ENCODE data around the gene CLEC16A.

Gene CLEC16A

DNA sequence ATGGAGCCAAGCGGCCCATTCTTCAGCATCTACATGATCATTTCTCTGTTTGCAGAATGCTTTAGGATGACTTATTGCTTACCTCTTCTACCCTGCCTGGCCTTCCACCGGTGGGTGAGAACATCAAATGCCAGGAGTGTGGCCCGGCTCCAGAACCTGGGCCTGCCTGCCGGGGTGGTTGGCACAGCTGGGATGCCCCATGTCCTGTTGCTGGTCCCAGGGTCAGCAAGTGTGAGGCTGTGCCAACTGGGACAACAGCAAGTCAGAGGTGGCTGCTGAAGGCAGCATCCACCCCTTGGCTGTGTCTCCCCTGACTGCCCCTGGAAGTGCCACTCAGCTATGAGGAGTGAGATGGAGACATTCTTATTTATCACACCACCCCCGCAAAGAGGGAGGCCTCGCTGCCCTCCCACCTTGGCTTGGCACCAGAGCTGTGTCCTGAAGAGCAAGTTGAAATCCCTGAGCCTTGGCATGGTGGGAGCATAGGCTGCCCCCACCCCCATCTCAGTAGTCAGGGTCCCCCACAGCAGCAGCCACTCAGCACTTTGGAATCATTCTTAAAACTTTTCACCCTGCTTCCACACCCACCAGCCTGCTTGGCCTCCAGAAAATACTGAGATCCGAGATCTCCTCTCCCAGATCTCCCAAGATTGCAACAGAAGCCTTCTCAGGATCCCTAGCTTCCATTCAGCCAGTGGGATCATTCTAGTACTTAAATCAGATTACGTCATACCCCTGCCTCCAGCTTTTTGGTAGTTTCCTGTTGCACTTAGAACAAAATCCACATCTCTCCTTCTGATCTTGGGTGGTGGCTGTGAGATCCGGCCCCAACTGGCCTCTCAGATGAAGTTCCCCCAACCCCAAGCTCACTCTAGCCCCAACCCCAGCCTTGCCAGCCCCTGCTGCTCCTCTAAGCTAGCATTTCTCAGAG, 184.1 kb downstream of the CLEC16A start:
- no peak for DNase-seq

DNA sequence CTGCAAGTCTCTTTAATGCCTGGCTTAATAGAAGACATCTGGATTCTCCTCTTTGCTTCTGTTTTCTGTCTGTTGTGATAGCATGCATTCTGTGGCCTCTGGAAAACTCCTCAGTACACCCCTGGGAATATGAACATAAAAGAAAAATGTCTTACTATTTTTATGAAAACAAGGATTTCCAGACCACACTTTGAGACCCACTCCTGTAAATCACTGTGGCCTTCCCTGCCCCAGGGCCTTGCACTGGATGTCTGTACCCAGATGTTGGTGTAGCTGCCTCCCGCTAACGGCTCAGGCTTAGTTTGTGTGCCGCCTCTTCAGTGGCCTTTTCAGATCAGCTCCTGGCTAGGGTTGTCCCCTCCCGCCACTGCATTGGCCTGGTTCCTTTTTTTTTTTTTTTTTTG, 185.0 kb downstream of the CLEC16A start:
- DNase-seq: no peak

DNA sequence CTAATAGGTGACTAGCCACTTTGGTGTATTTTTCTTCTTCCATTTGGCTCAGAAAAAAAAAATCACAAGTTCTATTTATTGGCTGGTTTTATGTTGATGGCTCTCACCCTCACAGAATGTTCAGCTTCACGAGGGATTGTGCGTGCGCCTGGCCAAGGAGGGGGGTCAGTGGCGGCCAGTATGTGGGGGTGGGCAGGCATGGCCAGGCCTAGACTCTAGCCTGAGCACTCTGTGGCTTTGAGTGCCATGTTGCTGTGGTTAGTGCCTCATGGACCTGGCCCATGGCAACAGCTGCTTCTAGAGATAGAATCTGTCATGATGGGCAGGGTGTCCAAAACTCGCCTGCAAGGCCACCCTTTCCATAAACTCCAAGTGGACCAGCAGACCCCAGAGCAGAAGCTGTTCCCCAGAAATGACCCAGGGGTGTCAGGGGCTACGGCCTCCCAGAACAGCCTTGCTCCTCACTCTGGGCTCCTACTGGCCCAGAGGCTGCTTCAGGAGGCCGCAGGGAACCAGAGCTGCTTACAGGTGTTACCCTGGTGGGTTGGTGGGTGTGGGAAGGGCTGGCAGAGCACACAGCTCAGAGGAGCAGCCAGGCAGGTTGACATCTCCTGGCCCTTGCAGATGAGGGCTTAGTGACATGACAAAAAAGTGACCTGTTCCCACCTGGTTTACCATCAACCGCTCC, 186.8 kb downstream of the CLEC16A start:
- DNase-seq: no peak

DNA sequence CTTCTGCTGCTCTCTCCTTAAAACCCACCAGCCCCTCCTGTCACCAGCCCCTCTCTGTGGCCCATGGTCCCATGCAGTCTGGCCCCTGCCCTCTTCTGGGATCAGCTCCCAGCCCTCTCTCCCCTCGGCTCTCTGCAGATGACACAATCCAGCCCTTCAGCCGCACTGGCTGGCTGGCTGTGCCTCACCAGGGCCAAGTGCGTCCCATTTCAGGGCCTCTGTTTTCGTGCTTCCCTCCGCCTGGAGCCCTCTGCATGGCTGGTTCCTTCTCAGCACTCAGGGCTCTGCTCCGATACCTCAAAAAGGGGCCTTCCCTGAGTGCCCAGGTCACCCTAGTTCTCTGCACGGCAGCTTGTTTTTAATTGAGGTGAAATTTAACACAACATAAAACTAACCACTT, 187.3 kb downstream of the CLEC16A start:
- DNase-seq: no peak

DNA sequence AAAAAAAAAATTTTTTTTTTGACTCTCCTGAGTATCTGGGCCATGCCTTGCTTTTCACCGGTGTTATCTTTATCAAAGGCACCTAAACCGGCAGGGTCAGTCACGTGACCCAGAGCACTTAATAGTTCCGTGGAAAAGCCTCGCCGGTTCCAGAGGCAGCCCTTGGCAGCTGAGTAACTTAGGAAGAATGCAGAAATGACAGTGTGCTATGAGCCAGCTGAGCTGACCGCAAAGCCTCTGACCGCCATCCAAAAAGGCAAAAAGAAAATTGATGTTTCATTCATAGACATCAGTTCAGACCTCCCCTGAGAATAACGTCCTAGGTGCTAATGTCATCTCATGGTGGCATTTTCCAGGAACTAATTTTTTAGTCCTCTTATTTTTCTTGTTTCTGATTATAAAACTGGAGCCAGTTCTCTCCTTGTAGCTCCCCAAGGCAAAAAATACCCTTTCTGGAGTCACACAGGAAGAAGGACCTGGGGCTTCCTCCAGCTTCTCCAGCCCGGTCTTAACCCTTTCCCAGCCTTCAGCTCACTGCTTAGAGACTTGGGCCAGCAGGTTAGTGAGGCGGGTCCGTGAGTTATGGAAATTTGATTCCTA, 189.1 kb downstream of the CLEC16A start:
- no peak for DNase-seq

DNA sequence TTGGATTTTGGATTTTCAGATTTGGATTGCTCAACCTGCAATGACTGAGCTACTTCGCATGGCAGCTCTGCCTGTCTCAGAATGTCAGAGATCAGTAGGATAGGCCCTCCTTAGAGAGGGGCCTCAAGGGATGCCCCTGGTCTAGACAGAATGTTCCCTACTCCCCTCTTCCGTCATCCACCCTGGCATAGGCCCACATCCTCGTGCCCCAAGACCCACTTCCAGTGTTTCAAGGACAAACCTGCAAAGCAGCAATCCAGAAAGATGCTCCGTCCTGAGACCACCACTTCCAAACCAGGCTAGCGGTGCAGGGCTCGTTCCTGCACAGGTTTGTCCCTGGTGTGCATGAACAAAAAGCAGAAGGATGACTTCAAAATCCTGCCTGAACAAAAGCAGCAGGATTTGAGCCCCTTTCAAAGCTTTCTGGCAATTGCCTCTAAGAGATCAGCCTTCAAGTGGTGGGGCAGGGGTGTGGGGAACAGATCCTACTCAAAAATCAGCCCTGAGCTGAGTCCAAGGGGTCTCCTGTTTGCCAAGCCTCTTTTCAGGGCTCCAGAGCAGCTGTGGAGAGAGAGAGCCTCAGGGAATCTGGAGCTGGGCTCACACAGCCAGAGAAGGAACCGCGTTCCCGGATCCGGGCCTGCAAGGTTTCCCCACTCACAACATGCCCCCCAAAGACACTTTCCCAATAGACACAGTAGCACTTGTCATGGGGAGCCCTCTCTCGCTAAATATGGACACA, 190.5 kb downstream of the CLEC16A start:
- no peak for DNase-seq

DNA sequence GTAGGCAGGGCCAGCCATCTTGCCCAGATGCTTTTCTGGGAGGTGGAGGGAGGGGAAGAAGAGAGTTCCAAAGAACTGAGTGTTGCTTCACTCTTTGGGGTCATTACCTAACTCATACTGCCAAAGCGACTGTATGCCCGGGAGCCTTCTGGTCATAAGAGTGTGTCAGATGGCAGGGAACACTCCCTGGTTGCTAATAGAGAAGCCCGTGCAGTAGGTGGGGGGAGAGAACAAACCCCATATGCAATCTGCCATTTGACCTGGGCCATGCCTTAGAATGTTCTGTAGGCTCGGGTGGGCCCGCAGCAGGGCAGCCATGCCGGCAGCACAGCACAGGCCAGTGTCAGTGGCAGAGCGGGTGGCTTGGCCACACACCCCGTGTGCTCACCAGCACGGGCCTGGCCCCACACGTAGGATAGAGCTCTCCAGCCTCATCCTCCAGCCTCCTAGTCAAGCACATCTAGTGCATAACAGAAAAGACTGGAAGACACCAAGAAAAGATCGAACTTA, 191.2 kb downstream of the CLEC16A start:
- DNase-seq: no peak

DNA sequence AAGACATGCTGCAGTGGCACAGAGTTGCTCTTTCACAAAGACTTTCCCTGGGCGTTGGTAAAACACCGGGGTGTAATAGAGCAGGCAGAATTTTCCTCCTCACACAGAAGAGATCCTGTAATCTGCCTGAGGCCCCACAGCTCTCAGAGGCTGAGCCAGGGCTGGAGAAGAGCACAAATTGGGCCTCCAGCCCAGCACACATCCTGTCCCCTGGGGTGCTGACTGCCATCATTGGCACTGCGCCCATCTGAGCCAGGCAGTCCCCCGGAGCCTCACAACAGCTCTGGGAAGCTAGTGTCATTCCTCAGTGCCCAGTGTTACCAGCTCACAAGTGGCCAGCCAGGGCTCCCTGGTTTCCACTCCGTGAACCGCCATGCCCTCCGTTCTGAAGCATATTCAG, 192.2 kb downstream of the CLEC16A start:
- no peak for DNase-seq

DNA sequence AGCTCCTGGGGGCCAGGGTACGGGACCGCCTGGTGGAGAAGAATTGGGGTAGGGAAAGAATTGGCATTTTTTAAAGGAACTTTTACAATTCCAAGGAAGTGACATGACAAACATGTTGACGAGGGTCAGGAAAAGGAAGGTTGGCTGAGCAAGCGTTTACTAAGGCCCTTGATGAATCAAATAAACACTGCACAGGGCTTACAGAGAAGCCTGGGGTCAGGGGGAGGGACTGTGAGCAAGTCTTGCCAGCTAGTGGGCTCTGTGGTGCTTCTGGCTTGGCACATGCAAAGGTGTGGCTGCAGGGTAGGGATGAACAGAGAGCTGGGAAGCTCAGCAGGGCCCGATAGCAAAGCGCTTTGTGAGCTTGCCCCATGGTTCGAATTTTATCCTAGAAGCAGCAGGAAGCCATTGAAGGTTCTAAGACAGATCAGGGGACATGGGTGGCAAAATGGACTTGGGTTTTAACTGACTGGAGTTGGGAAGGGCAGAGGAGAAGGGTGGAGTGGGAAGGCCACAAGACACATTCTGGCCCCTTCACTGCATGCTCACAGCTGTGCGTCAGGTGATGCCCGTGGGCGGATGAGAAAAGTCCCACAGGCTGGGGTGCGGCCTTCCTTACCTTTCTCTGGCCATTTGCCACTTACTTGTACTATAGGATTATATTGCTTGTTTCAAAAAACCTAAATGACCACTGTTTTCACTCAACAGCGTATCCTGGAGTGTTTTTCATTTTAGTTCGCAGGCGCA, 193.8 kb downstream of the CLEC16A start:
- no peak for DNase-seq

DNA sequence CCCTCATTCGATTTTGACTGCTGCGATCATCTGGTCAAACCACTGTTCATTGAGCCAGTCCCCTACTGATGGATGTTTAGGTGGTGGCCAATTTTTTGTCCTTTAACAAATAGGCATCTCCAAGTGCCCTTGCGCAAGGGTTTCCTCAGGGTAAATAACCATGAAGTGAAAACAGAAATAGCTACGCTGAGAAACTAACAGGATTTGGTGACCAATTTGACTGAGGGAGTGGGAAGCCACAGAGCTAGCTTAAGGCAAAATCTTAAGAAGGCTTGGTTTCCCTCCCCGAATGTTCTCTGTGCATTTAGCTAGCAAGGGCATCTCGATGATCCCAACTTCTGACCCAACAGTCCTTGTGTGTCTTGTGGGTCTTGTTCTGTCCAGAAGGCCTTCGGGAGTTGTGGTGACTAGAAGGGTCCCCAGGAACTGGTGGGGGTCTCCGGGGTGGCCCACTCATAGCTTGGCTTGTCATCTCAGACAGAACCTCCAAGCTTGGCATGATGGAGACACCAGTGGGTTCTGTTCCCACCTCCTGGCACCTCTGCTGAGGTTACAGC, 194.5 kb downstream of the CLEC16A start:
- DNase-seq: no peak

DNA sequence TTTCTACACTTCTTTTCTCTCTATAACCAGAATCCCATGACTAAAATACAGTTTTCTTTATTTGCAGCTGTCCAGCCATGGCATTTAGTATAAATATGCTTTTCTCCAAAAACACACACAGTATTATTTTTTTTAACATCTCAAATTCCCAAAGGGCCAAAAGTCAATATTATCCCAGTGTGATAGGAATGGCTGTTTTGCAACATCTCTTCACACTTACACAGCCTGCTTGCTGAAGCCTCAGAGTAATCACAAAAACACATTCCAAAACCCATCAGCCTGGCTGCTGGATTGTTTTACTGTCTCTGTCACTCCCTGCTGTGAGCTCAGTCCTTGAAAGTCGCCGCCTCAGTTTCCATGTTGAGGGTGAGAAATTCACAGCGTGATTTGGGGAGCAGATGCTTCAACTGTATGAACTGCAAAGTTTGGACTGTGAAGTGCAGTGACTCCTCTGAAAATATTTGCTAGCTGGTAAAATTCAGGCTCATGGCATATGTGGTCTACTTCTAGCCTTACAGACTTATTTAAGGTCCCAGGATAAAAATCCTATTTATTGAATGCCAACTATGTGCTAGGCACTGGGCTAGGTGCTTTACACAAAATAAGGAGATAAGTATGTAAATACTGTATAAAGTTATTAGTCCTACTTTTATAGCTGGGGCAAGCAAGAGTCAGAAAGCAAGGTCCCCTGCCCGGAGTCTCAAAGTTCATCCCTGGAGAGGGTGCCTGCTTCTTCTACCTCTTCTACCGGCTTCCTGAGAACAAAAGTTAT, 195.1 kb downstream of the CLEC16A start:
- DNase-seq: no peak

DNA sequence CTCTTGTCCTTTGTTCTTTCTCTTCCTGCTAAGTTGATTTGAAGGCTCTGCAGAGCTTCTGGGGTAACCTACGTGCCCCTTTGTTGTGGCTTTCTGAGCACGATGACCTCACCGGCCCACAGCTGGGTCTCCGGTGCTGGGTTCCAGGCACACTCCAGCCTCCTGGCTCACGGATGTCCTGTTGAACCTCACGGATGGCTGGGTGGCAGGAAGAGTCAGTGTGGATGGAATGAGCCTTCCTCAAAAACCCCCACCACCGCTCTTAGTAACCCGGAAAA, 195.7 kb downstream of the CLEC16A start:
- peak; percentile 14 for DNase-seq

DNA sequence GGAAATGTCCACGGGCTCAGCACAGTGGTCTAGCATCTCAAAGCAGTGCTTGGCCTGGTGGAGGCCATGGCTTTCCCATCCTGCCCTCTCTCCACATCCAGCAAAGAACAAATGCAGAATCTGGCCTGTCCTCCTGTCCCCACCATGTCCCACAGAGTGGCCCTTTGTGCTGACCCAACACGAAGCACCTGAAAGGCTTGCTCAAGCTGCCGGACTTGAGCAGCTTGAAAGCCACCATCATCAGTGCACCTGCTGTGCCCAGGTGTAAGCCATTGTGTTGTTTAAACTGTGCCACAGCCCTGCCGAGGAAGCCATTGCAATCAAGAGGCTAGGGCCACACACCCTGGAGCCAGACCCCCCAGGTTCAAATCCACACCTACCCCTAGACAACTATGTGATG, 196.1 kb downstream of the CLEC16A start:
- no peak for DNase-seq

DNA sequence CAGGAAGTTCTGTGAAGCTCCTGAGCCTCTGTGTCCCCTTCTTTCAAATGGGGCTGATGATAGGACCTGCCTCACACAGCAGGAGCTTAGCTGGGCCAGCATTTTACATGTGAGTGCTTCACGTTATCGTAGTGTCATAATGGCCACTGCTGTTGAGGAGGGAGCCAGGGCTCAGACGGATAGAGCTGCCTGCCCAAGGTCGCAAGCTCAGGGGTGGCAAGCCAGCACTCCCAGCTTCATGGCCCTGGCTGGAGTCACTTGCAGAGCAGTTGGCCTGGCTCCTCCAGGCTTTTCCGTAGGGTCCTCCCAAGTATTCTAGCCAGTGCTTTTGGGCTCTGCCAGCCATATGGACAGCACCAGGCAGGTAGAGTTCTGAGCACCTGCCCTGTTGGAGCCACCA, 196.5 kb downstream of the CLEC16A start:
- no peak for DNase-seq

DNA sequence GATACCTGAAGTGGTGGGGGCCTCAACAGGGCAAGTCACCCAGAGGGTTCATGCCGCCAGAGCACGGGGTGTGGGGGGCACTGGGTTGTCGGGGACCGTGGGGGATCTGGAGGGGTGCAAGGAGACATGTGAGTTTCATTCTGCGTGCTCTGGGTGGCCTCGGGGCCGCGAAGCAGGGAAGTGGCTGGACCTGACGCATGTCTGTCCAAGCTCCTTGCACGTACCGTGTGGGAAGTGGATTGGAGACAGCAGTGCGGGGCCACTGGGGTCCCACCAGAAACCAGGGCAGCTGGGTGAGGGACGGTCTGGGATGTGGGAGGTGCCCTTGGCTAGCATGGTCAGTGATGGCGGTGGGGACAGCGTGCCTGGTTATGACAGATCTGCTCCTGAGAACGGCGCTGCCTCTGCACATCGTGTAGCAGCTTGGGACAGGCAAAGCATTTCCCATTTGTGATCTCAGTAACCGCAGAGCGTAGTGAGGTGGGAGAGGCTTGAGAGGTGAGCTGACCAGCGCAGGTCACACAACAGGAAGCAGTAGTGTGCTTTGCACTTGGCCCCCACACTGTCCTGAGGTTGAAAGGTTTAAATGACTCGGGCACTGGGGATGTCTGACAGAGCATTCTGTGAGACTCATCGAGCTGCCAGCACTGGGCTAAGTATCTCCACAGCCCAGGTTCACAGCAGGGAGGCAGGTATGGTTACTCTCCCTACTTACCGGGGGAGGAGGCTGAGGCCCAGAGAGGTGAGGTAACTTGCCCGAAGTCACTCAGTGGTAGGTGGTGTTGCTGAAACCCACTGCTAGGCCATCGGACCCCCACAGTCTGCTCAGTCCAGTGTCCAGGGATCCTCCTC, 197.3 kb downstream of the CLEC16A start:
- DNase-seq: no peak

DNA sequence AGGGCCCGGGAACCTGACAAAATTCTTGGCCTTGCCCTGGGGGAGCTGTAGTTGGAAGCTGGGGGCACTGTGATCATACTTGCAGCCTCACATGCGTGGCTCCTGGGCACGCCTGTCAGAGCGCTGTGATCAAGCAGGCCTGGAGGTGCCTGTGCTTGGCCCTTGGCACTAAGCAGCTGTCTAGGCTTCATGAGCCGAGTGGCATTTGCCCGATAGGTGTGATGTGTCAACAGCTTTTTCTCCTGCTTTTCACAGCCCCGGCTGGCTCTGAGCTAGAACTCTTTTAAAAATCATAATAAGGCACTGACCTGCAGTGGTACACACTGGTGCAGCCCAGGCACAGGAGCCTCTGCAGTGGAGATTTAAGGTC, 197.9 kb downstream of the CLEC16A start:
- no peak for DNase-seq

DNA sequence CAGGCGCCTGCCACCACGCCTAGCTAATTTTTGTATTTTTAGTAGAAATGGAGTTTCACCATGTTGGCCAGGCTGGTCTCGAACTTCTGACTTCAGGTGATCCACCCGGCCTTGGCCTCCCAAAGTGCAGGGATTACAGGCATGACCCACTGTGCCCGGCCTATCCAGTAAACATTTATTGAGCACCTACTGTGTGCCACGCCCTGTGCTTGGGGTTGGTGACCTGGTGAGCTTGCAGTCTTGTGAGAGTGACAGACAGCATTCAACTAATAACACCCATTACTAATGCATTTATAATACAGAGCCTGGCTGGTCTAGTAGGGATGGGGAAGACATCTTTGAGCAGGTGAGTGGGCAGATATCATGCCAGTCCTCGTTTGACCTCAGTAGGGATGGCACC, 198.6 kb downstream of the CLEC16A start:
- no peak for DNase-seq

DNA sequence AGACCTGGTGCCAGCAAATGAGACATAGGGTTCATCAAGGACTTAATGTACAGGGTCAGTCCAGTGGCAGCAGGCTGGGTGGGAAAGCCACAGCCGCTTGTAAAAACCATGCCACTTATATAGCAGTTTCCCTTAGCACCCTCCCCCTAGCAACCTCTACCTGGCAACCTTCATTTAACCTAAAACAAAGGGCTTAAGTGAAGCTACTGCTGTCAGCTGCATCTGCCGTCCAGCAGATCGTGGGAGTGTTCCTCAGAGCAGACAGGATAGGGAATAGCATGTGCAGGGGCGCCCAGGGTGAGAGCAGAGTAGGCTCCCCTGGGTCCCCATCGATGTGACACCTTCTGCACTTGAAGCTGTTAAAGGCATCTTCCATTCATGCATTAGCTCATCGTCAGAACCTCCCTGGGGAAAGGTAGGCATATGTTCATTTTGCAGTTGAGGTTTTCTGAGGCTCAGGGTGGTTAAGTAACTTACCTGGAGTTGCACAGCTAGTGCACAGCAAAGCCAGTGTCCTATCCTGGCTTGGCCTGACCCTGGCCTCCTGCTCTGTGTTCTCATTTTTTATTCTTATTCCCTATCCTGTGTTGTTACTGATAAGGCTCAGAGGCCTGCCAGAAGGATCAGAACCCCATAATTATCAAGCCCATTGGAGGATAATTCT, 199.1 kb downstream of the CLEC16A start:
- no peak for DNase-seq

DNA sequence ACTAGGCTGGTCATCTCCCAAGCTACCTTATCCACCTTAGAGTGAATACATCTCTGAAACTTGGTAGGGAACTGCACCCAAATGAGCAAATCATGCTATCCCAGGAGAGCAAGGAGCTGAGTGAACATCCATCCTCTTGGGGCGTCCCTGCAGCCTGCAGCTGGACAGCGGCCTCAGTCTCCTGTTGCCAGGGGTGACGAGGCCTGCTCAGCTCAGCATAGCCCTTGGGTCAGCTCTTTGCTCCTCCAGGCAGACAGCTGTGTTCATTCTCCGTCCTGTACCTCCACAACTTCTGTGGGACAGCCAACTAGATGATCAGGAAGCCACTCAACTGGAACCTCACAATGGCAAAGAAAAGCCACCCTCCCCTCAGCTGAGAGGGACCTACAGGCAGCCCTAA, 199.8 kb downstream of the CLEC16A start:
- DNase-seq: no peak
